Measurements from ENCODE around the gene ATP8B2.

Gene ATP8B2

DNA sequence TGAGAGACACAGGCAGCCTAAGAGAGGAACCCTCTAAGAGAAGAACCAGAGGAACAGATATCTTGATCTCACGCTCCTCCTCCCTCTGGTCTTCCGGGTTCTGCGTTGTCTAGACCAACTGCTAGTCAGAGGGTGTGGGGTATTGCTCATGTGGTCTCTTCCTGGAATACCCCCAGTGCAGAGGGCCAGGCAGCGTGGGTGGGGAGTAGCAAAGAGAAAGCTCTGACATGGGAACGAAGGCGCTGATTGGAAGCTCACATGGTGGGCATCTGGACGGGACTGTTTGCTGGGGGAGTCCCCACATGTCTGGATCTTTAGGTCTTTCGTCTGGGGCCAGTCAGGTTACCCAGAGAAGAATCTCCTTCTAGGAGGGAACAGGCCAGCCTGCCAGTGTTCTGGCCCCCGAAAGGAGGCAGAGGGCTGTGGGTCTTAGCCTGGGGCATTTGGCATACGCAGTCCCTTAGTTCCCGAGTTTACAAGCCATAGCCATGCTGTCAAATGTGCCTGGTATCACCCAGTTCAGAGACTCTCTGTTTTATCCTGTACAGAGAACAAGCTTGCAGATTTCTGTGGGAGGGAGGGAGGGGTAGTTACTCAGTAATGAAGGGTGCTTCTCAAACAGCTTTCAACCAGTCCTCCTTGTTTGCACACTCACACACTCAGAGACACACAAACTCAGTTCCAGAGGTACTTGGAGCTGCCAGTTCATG is 61.5 kb downstream of the ATP8B2 start:
- in situ Hi-C loops (cut with HindIII; ENCODE audit: low sequenced_read_pairs) = no loop called here

DNA sequence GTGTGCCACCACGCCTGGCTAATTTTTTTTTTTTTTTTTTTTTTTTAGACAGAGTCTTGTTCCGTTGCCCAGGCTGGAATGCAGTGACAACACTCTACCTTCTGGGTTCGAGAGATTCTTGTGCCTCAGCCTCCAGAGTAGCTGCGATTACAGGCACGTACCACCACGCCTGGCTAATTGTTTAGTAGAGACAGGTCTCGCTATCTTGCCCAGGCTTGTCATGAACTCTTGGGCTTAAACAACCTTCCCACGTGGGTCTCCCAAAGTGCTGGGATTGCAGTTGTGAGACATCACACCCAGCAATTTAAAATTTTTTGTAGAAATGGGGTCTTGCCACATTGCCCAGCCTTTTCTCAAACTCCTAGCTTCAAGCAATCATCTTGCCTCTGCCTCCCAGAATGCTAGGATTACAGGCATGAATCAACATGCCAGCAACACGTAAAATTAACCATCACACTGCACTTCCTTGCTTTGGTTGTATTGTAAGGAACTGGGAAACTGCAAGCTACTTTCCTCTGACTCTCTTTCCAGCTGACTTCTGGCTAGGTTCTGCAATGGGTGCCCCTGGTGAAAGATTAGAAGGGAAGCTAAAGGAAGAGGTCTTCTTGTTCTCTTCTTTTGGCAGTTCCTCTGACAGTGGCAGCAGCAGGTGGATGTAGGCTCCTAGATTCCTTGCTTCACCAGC is 65.9 kb downstream of the ATP8B2 start:
- in situ Hi-C loops (cut with HindIII; ENCODE audit: low sequenced_read_pairs) = no loop called here

DNA sequence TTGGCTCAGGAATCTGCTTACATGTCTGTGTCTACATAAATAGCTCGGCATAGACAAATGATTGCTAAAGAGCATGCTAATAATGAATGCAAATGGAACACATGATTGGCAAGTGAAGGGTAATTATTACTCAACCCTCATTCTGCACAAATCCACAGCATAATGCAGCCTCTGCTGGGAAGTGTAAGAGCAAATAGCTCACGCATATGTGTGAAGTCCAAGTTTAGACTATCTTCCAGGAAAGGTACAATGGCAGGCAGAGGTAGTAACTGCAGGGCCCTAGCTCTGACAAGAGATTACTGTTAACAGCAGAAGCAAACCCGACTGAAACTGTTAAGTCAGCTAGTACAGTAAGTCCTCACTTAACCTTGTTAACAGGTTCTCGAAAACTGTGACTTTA is 72.8 kb downstream of the ATP8B2 start:
- in situ Hi-C loops (cut with HindIII; ENCODE audit: low sequenced_read_pairs) = no loop called here

DNA sequence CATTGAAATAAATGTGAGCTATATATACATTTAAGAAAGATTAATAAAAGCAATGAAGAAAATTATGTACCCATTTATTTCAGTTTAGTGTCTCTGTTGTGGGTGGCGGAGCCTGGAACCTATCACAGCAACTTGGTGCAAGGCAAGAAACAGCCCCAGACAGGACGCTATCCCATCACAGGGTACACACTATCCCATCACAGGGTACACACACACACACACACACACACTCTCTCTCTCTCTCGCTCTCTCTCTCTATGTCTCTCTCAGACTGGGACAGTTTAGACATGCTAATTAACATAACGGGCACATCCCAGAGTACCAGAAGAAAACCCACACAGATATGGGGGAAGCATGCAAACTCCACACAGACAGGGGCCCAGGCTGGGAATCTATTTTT is 73.4 kb downstream of the ATP8B2 start:
- in situ Hi-C loops (cut with HindIII; ENCODE audit: low sequenced_read_pairs) = no loop called here

DNA sequence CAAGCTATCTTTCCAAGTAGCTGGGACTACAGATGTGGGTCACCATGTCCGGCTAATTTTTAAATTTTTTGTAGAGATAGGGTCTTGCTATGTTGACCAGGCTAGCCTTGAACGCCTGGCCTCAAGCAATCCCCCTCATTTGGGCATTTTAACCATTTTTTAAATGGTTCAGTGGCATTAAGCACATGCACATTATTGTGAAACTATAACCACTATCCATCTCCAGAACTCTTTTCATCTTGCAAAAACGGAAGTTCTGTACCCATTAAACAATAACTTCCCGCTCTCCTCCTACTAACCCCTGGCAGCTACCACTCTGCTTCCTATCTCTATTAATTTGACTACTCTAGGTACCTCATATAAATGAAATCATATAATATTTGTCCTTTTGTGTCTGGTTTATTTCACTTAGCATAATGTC is 75.1 kb downstream of the ATP8B2 start:
- in situ Hi-C loops (cut with HindIII; ENCODE audit: low sequenced_read_pairs) = loop anchor here (5.0 kb wide), 1 partner anchor 58 kb away; no protein-coding TSS in a partner anchor
